Left colon (tissue), 2 donors: ENCODE data around the gene SCO1. TPM values are rescaled to one million over a fixed set of nuclear protein-coding genes. Genes with fewer than 3 reads are reported as not detected.
A peak's percentile ranks its signal among the peaks of the same experiment; 100 is the strongest.

Experiments
- ATAC-seq: fragments of 200-7000 bp; cut with Tn5 transposase; one replicate; pipeline ENCODE4 v1.9.1; 2020; ENCODE audit warnings: mild to moderate bottlenecking, moderate library complexity
- DNase-seq, 2 donors: peaks; one replicate each; pipeline ENCODE4 v3.0.0-alpha.2; 2020
- intact Hi-C, 2 donors: fragments of 100-400 bp; cut with DNase I in 1 of 2; cut with micrococcal nuclease in 1 of 2; formaldehyde crosslinking; loops; one replicate each; pipeline versions ENCODE4 v1.11.2 to v1.14.0; 2022; cut with DNase I, micrococcal nuclease
- total RNA-seq, 2 donors: library from RNA; stranded (reverse); fragmentation: NEBNext Ultra II Directional; extraction: Animal tissue kit (Norgen Biotek cat#: 25700); gene quantifications; one replicate each; pipeline ENCODE4 v1.2.1, GENCODE V29; 2021
- donor health status: DM: no; HTN: no; CAD: no.
- donor health status: DM: yes; HTN: yes; CAD: no.

SCO1 gene
- total RNA-seq, 2 donors from 2014 or later, result 43.4 to 48.7 TPM

DNA sequence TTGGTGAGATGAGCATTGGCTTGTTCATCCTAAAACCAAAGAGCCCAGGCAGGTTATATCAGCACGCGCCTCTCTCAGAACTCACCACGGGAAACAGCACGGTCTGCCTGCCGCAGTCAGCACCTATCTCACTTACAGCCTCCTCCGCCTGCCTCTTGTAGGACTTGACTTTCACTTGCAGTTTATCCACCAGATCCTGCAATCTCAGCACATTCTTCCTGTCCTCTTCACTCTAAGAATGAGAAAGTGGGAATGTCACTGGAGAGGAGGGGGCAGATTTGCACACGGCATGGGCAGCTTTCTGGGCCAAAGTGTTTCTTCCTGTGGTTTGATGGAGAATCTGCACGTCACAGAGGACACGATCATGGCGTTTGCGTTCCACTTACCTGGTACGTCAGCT, 67.6 kb downstream of the SCO1 start:
- ATAC-seq (no peak), DNase-seq (no peak)
- intact Hi-C loops, result no loop called here

DNA sequence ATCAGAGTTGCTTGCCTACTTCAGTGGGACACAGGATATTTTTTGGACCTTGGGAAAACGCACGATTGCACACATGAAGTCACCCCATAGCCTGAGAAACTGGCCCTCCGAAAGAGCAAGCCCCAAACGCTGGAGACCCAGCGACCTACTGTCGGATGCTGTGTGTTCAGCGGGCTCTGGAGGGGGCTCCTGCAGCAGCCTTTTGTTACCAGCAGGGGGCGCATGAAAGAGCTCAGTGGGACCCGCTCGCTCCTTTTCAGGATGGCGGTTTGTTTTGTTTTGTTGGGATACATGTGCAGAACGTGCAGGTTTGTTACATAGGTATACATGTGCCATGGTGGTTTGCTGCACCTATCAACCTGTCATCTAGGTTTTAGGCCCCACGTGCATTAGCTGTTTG, 68.6 kb downstream of the SCO1 start:
- ATAC-seq (no peak), DNase-seq (no peak)
- intact Hi-C loops, result no loop called here

GRCh38 chr17:10626390-10626789, 70.9 kb downstream of the SCO1 start:
- DNase-seq, result no peak
- intact Hi-C loops, result no loop called here
- no peak for ATAC-seq

- no peak for DNase-seq
- no peak for ATAC-seq
- intact Hi-C loops, result no loop called here
These were observed 72.4 kb downstream of the SCO1 start for GRCh38 chr17:10624969-10625368.

GRCh38 chr17:10623737-10624338, 73.5 kb downstream of the SCO1 start:
- ATAC-seq, result peak; percentile 62
- intact Hi-C loops, result no loop called here
- no peak for DNase-seq

DNA sequence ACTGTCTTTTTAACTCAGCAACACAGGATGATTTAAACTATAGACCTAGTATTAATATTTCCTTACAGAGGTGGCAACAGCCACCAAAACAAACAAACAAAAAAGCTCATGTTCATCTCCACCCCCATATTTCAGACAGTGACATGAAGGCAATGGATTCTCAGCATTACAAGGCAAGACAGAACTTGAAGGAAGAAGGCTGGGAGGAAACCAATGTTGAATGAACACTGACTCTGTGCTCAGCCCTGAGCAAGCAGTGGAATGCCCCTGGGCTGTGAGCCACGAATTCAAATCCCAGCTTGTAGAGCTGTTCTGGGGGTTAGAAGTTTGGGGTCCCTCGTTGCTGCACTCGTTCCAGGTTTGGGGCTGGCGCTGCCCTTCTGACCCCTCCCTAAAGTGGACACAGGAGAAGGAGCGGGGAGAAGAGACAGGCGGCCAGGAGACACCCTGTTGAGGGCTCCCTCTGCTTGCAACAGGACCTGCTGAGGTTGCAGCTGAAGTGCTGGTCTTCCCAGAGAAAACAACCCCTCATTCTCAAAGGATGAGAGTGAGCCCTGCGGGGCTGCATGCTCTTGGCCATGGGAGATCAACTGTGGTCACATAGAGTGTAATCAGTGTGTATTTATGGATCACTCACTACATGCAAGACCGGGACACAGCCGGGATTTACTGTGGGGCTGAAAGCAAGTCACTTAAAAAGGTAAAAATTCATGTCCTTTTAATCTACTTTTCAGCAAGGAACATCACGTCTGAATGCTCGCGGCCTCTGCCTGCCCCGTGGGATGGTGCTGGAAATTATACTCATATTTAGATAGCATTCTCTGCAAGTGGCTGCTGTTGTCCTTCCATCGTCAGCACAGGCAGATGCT, 74.5 kb downstream of the SCO1 start:
- ATAC-seq, result no peak
- intact Hi-C loops, result no loop called here
- DNase-seq, result no peak

Other genes starting within 250 kb of the SCO1 start
- gene MYH4, start 228.0 kb downstream of the SCO1 start, total RNA-seq, result not detected
- not detected for gene MYH1, start 179.0 kb downstream of the SCO1 start, total RNA-seq
- not detected for gene MYH2, start 147.9 kb downstream of the SCO1 start, total RNA-seq
- 1 to 10 TPM; 1.0 to 1.6 TPM for gene MYH3, start 40.2 kb downstream of the SCO1 start, total RNA-seq
- gene ADPRM, start 61 bp upstream of the SCO1 start, total RNA-seq, result 1 to 10 TPM; 6.9 to 7.4 TPM
- gene TMEM220, start 32.5 kb upstream of the SCO1 start, total RNA-seq, result 10 to 100 TPM; 10.5 to 26.1 TPM
- gene TMEM238L, start 106.6 kb upstream of the SCO1 start, total RNA-seq, result 10 to 100 TPM; 89.7 to 95.0 TPM
- gene PIRT, start 140.6 kb upstream of the SCO1 start, total RNA-seq, result 1 to 10 TPM in 1 of 2 donors, under 1 TPM in 1; 0.58 to 1.1 TPM